ENCODE measurements around the gene RSPH6A. TPM values are rescaled to one million over a fixed set of nuclear protein-coding genes. Genes with fewer than 3 reads are reported as not detected.
"Not testable (repeated sequence)": the region's sequence is repeated elsewhere in the genome, so short reads cannot be mapped to it uniquely, and the experiment has no call there.

RSPH6A gene
- total RNA-seq, 1 experiment from 2014 or later = 0.21 TPM

DNA sequence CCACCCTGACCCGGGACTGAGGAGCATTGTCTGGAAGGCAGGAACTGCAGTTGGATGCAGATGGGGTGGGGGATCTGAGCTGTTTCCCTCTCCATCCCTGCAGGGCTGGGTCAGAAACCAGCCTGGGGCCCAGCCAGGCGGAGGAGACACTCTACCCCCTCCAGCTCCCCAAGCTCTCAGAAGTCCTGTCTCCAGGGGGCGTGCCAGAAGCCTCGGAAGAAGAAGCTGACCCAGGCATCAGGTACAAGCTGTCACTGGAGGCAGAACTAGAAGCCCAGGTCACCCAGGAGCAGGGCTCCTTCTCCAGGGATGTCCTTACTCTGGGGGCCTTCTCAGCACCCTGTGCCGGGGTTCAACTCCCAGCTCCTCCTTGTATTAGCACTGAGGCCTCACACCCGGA is 61.6 kb downstream of the RSPH6A start:
- H3K27ac Mint-ChIP-seq (ENCODE audit: low read depth, unreplicated experiment) = no peak overlapping the region
- no peaks in the 10 kb centered on the region for H3K9me3 Mint-ChIP-seq (ENCODE audit: unreplicated experiment)
- no peaks in the 10 kb centered on the region for H3K27me3 Mint-ChIP-seq (ENCODE audit: insufficient read depth, unreplicated experiment)
- CTCF ChIA-PET = interaction anchor here (0.6 to 0.8 kb wide), 4 partner anchors 13 to 695 kb away, joined by 3 to 5 read pairs (median 3); partner anchors contain the start of gene FBXO46
- peaks cover 12% of the 10 kb centered on the region for H3K4me1 Mint-ChIP-seq (ENCODE audit: insufficient read depth, unreplicated experiment)
- POLR2A ChIA-PET = interaction anchor here (0.9 to 6.4 kb wide), 3 partner anchors 15 to 69 kb away, joined by 3 to 58 read pairs (median 4); partner anchors contain the start of gene SIX5
- H3K36me3 Mint-ChIP-seq (ENCODE audit: insufficient read depth, unreplicated experiment) = no peaks in the 10 kb centered on the region
- TF ChIP-seq, protein P1, sequence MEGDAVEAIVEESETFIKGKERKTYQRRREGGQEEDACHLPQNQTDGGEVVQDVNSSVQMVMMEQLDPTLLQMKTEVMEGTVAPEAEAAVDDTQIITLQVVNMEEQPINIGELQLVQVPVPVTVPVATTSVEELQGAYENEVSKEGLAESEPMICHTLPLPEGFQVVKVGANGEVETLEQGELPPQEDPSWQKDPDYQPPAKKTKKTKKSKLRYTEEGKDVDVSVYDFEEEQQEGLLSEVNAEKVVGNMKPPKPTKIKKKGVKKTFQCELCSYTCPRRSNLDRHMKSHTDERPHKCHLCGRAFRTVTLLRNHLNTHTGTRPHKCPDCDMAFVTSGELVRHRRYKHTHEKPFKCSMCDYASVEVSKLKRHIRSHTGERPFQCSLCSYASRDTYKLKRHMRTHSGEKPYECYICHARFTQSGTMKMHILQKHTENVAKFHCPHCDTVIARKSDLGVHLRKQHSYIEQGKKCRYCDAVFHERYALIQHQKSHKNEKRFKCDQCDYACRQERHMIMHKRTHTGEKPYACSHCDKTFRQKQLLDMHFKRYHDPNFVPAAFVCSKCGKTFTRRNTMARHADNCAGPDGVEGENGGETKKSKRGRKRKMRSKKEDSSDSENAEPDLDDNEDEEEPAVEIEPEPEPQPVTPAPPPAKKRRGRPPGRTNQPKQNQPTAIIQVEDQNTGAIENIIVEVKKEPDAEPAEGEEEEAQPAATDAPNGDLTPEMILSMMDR (IDR thresholded peaks at IDR 0.05; ENCODE audit: unreplicated experiment) = no peak
- no peak for DNase-seq (ENCODE audit: unreplicated experiment)
- intact Hi-C loops (cut with micrococcal nuclease) = no loop called here
- H3K4me3 Mint-ChIP-seq (ENCODE audit: unreplicated experiment) = no peak overlapping the region
- BruUV-seq (replicated peaks) = no TSS peak

DNA sequence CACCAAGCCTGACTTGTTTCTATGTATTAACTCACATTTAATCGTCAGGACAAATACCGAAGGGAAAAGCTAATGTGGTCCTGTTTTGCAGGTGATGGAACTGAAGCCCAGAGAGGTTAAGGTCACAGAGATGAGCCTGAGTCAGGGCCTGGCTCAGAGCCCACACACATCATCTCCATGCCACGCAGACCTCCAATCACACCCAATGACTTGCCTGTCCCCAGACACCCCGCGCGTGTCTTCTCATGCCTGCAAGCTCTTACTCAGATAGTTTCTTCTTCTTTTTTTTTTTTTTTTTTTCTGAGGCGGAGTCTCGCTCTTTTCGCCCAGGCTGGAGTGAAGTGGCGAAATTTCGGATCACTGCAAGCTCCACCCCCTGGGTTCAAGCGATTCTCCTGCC is 62.5 kb downstream of the RSPH6A start:
- peak overlapping the region; percentile 65 for H3K27ac Mint-ChIP-seq (ENCODE audit: low read depth, unreplicated experiment)
- TF ChIP-seq, protein P1 (IDR thresholded peaks at IDR 0.05; ENCODE audit: unreplicated experiment) = no peak
- ChIA-PET CTCF (no interaction called here), POLR2A (interaction anchor here (0.9 to 6.4 kb wide), 8 partner anchors 10 to 68 kb away, joined by 3 to 58 read pairs (median 4); partner anchors contain the start of genes QPCTL and SIX5)
- intact Hi-C loops (cut with micrococcal nuclease) = no loop called here
- H3K4me3 Mint-ChIP-seq (ENCODE audit: unreplicated experiment) = no peak overlapping the region
- no peaks in the 10 kb centered on the region for H3K36me3 Mint-ChIP-seq (ENCODE audit: insufficient read depth, unreplicated experiment)
- no peaks in the 10 kb centered on the region for H3K9me3 Mint-ChIP-seq (ENCODE audit: unreplicated experiment)
- DNase-seq (ENCODE audit: unreplicated experiment) = peak; percentile 74
- BruUV-seq (replicated peaks) = no TSS peak
- H3K4me1 Mint-ChIP-seq (ENCODE audit: insufficient read depth, unreplicated experiment) = peaks cover 9% of the 10 kb centered on the region
- H3K27me3 Mint-ChIP-seq (ENCODE audit: insufficient read depth, unreplicated experiment) = no peaks in the 10 kb centered on the region

DNA sequence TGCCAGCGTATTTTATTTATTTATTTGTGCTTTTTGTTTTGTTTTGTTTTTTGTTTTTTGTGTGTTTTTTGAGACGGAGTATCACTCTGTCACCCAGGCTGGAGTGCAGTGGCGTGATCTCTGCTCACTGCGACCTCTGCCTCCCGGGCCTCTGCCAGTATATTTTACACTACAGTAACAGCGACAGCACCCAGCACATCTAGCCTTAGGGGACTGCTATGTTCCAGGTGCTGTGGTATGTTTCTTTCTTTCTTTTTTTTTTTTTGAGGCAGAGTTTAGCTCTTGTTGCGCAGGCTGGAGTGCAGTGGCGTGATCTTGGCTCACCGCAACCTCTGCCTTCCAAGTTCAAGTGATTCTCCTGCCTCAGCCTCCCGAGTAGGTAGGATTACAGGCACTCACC is 63.6 kb downstream of the RSPH6A start:
- H3K4me1 Mint-ChIP-seq (ENCODE audit: insufficient read depth, unreplicated experiment); intact Hi-C loops (cut with micrococcal nuclease); DNase-seq (ENCODE audit: unreplicated experiment); BruUV-seq (replicated peaks); H3K27me3 Mint-ChIP-seq (ENCODE audit: insufficient read depth, unreplicated experiment); H3K9me3 Mint-ChIP-seq (ENCODE audit: unreplicated experiment); H3K36me3 Mint-ChIP-seq (ENCODE audit: insufficient read depth, unreplicated experiment); H3K4me3 Mint-ChIP-seq (ENCODE audit: unreplicated experiment): not testable (repeated sequence)
- H3K27ac Mint-ChIP-seq (ENCODE audit: low read depth, unreplicated experiment) = peak overlapping the region; percentile 17
- CTCF ChIA-PET = interaction anchor here (0.6 to 0.9 kb wide), 2 partner anchors 47 to 70 kb away, joined by 3 to 4 read pairs; no protein-coding TSS in a partner anchor
- POLR2A ChIA-PET = interaction anchor here (1.2 to 6.4 kb wide), 2 partner anchors 17 to 59 kb away, joined by 3 to 58 read pairs; partner anchors contain the start of genes QPCTL and SIX5

DNA sequence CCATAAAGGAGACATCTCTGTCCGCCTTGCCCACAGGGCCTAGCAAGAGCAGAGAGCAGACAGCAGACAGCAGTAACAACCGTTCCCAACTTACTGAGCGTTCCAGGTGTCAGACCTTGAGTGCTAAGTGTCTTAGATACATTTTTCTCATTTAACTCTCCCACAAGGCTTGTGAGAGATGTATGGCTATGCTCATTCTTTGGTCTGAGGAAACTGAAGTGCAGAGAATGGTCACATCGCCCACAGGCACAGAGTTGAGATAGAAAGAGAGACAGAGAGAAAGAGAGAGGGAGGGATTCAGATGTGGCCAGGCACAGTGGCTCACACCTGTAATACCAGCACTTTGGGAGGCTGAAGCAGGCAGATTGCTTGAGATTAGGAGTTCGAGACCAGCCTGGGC is 67.6 kb downstream of the RSPH6A start:
- TF ChIP-seq, protein P1 (IDR thresholded peaks at IDR 0.05; ENCODE audit: unreplicated experiment) = no peak
- ChIA-PET CTCF (no interaction called here), POLR2A (no interaction called here)
- H3K4me1 Mint-ChIP-seq (ENCODE audit: insufficient read depth, unreplicated experiment) = no peaks in the 10 kb centered on the region
- H3K4me3 Mint-ChIP-seq (ENCODE audit: unreplicated experiment) = no peak overlapping the region
- no TSS peak for BruUV-seq (replicated peaks)
- intact Hi-C loops (cut with micrococcal nuclease) = no loop called here
- H3K27me3 Mint-ChIP-seq (ENCODE audit: insufficient read depth, unreplicated experiment) = no peaks in the 10 kb centered on the region
- no peaks in the 10 kb centered on the region for H3K9me3 Mint-ChIP-seq (ENCODE audit: unreplicated experiment)
- no peak for DNase-seq (ENCODE audit: unreplicated experiment)
- H3K27ac Mint-ChIP-seq (ENCODE audit: low read depth, unreplicated experiment) = no peak overlapping the region
- no peaks in the 10 kb centered on the region for H3K36me3 Mint-ChIP-seq (ENCODE audit: insufficient read depth, unreplicated experiment)

DNA sequence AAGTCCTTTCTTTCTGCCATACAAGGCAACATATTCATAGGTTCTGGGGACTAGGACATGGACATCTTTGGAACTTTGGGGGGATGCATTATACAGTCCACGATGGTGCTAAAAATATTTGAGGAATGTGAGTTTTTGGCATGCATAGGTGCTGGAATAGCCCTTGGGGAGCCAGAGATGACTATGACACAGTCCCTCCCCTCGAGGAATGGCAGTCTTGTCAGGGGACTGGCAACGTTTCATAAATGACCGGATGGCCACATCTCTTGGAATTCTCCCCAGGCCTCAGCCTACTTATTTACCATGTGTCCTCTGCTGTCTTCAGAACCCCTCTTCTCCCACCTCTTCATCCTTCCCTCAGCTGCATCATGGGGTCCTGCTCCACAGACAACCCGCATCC is 68.2 kb downstream of the RSPH6A start:
- BruUV-seq (replicated peaks) = no TSS peak
- Mint-ChIP-seq H3K4me3 (ENCODE audit: unreplicated experiment) (no peak overlapping the region), H3K9me3 (ENCODE audit: unreplicated experiment) (no peaks in the 10 kb centered on the region), H3K27me3 (ENCODE audit: insufficient read depth, unreplicated experiment) (no peaks in the 10 kb centered on the region), H3K4me1 (ENCODE audit: insufficient read depth, unreplicated experiment) (no peaks in the 10 kb centered on the region), H3K36me3 (ENCODE audit: insufficient read depth, unreplicated experiment) (no peaks in the 10 kb centered on the region), H3K27ac (ENCODE audit: low read depth, unreplicated experiment) (no peak overlapping the region)
- CTCF ChIA-PET = no interaction called here
- TF ChIP-seq, protein P1 (IDR thresholded peaks at IDR 0.05; ENCODE audit: unreplicated experiment) = no peak
- intact Hi-C loops (cut with micrococcal nuclease) = no loop called here
- no peak for DNase-seq (ENCODE audit: unreplicated experiment)
- POLR2A ChIA-PET = no interaction called here

Measured in MCF 10A (cell line).